GM19238 (cell line): Measurements from ENCODE around the gene HOMER2.
"Not testable (repeated sequence)": the region's sequence is repeated elsewhere in the genome, so short reads cannot be mapped to it uniquely, and the experiment has no call there.

Experiments used
- DNase-seq: peaks from one replicate; pipeline ENCODE4 v3.0.0; 2011; ENCODE audit warnings: low spot score; ENCODE audit not compliant: insufficient read length

The HOMER2 gene

GRCh38 chr15:82898961-82899360 lies 53.6 kb downstream of the HOMER2 start:
- no peak for DNase-seq

- no peak for DNase-seq
Observed at GRCh38 chr15:82895983-82896382, 56.5 kb downstream of the HOMER2 start.

GRCh38 chr15:82894971-82895520 lies 57.5 kb downstream of the HOMER2 start:
- DNase-seq, result no peak

GRCh38 chr15:82893473-82893872 lies 59.0 kb downstream of the HOMER2 start:
- DNase-seq, result not testable (repeated sequence)

GRCh38 chr15:82892573-82892972 lies 59.9 kb downstream of the HOMER2 start:
- DNase-seq, result no peak

GRCh38 chr15:82890995-82891390 lies 61.5 kb downstream of the HOMER2 start:
- DNase-seq, result no peak

GRCh38 chr15:82890338-82890994 lies 62.1 kb downstream of the HOMER2 start:
- no peak for DNase-seq

- DNase-seq, result no peak
Observed at GRCh38 chr15:82882273-82882928, 70.1 kb downstream of the HOMER2 start.

- DNase-seq, result no peak
Observed at GRCh38 chr15:82881747-82882146, 70.8 kb downstream of the HOMER2 start.

GRCh38 chr15:82880704-82881103 lies 71.8 kb downstream of the HOMER2 start:
- DNase-seq, result no peak

- no peak for DNase-seq
Observed at GRCh38 chr15:82878325-82878724, 74.2 kb downstream of the HOMER2 start.

GRCh38 chr15:82877825-82878224 lies 74.7 kb downstream of the HOMER2 start:
- DNase-seq, result no peak

GRCh38 chr15:82875411-82876003 lies 77.0 kb downstream of the HOMER2 start:
- no peak for DNase-seq

- DNase-seq, result no peak
Observed at GRCh38 chr15:82874961-82875360, 77.6 kb downstream of the HOMER2 start.

- no peak for DNase-seq
Observed at GRCh38 chr15:82874267-82874666, 78.3 kb downstream of the HOMER2 start.

GRCh38 chr15:82873000-82873680 lies 79.4 kb downstream of the HOMER2 start:
- DNase-seq, result no peak

GRCh38 chr15:82871832-82872484 lies 80.6 kb downstream of the HOMER2 start:
- DNase-seq, result no peak

- no peak for DNase-seq
Observed at GRCh38 chr15:82871358-82871757, 81.2 kb downstream of the HOMER2 start.

- no peak for DNase-seq
Observed at GRCh38 chr15:82870727-82871320, 81.7 kb downstream of the HOMER2 start.

- not testable (repeated sequence) for DNase-seq
Observed at GRCh38 chr15:82865981-82866380, 86.5 kb downstream of the HOMER2 start.

GRCh38 chr15:82865581-82865980 lies 86.9 kb downstream of the HOMER2 start:
- not testable (repeated sequence) for DNase-seq
